Measurements from ENCODE around the gene CA10. TPM values are rescaled to one million over a fixed set of nuclear protein-coding genes. Genes with fewer than 3 reads are reported as not detected.

Gene CA10
- total and polyA plus RNA-seq, 2 donors (not counting 3 experiments of a cell fraction or from before 2014, with no cell fraction given): not detected

DNA sequence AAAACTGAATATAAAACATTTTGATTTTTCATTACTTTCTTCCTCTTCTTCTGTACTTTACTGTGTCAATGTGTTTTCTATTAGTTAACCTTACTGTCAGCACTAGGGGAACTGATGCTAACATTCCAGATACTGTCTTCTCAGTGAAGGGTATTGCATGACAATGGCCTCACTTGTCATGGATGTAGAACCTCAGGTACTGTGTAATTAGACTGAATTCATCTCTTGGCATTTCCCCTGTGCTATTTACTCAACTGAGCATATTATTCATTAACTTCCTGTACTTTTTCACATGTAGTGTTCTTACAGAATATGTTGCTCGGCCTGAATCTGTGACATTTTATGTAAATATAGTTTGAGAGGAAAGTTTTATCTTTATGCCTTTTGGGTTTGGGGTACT, 237.0 kb downstream of the CA10 start:
- intact Hi-C loops (cut with micrococcal nuclease): no loop called here
- no peak overlapping the region for H3K27ac ChIP-seq (ENCODE audit: insufficient read depth, low read depth, low read length)
- dilution Hi-C loops (cut with MboI; ENCODE audit: extremely low pct_ligation_motif_present, low sequenced_read_pairs): no loop called here
- TF ChIP-seq MYC (IDR thresholded peaks at IDR 0.05; ENCODE audit: low read depth, low read length) (no peak), GATA2 (IDR thresholded peaks at IDR 0.05; ENCODE audit: insufficient read depth, insufficient read length, low read depth, low read length) (no peak), EZH2 (IDR thresholded peaks at IDR 0.05; ENCODE audit: borderline replicate concordance, low read depth, low read length, severe bottlenecking) (no peak), POLR2AphosphoS5 (IDR thresholded peaks at IDR 0.05; ENCODE audit: insufficient read depth, low read depth, low read length) (no peak), JUN (IDR thresholded peaks at IDR 0.05; ENCODE audit: borderline replicate concordance, insufficient read depth, insufficient read length, low read depth) (no peak), POLR2A (IDR thresholded peaks at IDR 0.05; ENCODE audit: low read depth, low read length) (no peak), FOS (IDR thresholded peaks at IDR 0.05; ENCODE audit: borderline replicate concordance, insufficient read depth, low read length) (no peak)
- TF ChIP-seq, protein P1, sequence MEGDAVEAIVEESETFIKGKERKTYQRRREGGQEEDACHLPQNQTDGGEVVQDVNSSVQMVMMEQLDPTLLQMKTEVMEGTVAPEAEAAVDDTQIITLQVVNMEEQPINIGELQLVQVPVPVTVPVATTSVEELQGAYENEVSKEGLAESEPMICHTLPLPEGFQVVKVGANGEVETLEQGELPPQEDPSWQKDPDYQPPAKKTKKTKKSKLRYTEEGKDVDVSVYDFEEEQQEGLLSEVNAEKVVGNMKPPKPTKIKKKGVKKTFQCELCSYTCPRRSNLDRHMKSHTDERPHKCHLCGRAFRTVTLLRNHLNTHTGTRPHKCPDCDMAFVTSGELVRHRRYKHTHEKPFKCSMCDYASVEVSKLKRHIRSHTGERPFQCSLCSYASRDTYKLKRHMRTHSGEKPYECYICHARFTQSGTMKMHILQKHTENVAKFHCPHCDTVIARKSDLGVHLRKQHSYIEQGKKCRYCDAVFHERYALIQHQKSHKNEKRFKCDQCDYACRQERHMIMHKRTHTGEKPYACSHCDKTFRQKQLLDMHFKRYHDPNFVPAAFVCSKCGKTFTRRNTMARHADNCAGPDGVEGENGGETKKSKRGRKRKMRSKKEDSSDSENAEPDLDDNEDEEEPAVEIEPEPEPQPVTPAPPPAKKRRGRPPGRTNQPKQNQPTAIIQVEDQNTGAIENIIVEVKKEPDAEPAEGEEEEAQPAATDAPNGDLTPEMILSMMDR (IDR thresholded peaks at IDR 0.05; ENCODE audit: extremely low read depth in 1 of 2, insufficient read depth in 1 of 2, low read depth in 1 of 2, low read length in 2 of 2): no peak
- H3K9me3 ChIP-seq (replicated peaks; ENCODE audit: control insufficient read depth, insufficient read depth, low read length): peaks cover 2% of the 10 kb centered on the region
- no peaks in the 10 kb centered on the region for H3K4me1 ChIP-seq (ENCODE audit: control insufficient read depth, extremely low read depth, insufficient read depth, low read length)
- ChIA-PET CTCF (no interaction called here), POLR2A (no interaction called here)
- H3K4me3 ChIP-seq (replicated peaks in 1 of 3; ENCODE audit: insufficient read depth in 1 of 3, low read depth in 1 of 3, low read length in 3 of 3): no peak overlapping the region
- DNase-seq (ENCODE audit: low read depth, low spot score) (no peak), FAIRE-seq (no peak)
- no peaks in the 10 kb centered on the region for H3K79me2 ChIP-seq (ENCODE audit: control insufficient read depth, insufficient read depth, low read length)
- no peaks in the 10 kb centered on the region for H3K27me3 ChIP-seq (ENCODE audit: control insufficient read depth in 2 of 2, insufficient read depth in 2 of 2, low read length in 2 of 2)
- H3K4me2 ChIP-seq (ENCODE audit: insufficient read depth, low read length): no peak overlapping the region
- H4K20me1 ChIP-seq (replicated peaks; ENCODE audit: control insufficient read depth, extremely low read depth, insufficient read depth, low read length): no peaks in the 10 kb centered on the region
- BruUV-seq (replicated peaks): no TSS peak
- H3K36me3 ChIP-seq (ENCODE audit: control insufficient read depth in 2 of 2, extremely low read depth in 1 of 2, insufficient read depth in 2 of 2, low read length in 2 of 2): no peaks in the 10 kb centered on the region
- no peaks in the 10 kb centered on the region for H3K9me1 ChIP-seq (replicated peaks; ENCODE audit: control insufficient read depth, extremely low read depth, insufficient read depth, low read length)
- H2AFZ ChIP-seq (ENCODE audit: low read depth, low read length): no peak overlapping the region
- no peak overlapping the region for H3K9ac ChIP-seq (replicated peaks; ENCODE audit: extremely low read depth, insufficient read depth, low read length)
